Activated effector memory CD4-positive, alpha-beta T cell treated with anti-CD3 and anti-CD28 coated beads, Interleukin-2, amount 50 U/mL, for 16 hours (primary cell): ENCODE data around the gene GSTM2.

Experiments used
- DNase-seq: peaks from one replicate; pipeline ENCODE4 v3.0.0-alpha.2; 2020

Gene GSTM2

GRCh38 chr1:109667452-109668122 lies at the start of gene GSTM2:
TSS of gene GSTM2 (plus strand) at chr1:109668057. CDS start at chr1:109668116, 59 bp downstream.
- peak; percentile 89 for DNase-seq

GRCh38 chr1:109618661-109619575 lies 48.9 kb upstream of the GSTM2 start:
- DNase-seq, result no peak

- DNase-seq, result peak; percentile 90
Observed at GRCh38 chr1:109619576-109620400, 48.1 kb upstream of the GSTM2 start, which contains the start of the genes AMPD2 and GNAT2. TSS of gene AMPD2 (plus strand) at chr1:109619837. CDS start at chr1:109621176, 1,339 bp downstream. TSS of gene GNAT2 (minus strand) at chr1:109619616. CDS start at chr1:109612870, 6,746 bp downstream.

GRCh38 chr1:109620401-109620791 lies 47.5 kb upstream of the GSTM2 start:
- DNase-seq, result no peak

- DNase-seq, result peak; percentile 99
Observed at GRCh38 chr1:109620841-109621286, 47.0 kb upstream of the GSTM2 start.

- no peak for DNase-seq
Observed at GRCh38 chr1:109621379-109622136, 46.3 kb upstream of the GSTM2 start.

- DNase-seq, result no peak
Observed at GRCh38 chr1:109622137-109622892, 45.5 kb upstream of the GSTM2 start.

GRCh38 chr1:109622895-109623294 lies 45.0 kb upstream of the GSTM2 start:
- DNase-seq, result no peak

- no peak for DNase-seq
Observed at GRCh38 chr1:109623601-109624161, 44.2 kb upstream of the GSTM2 start.

- no peak for DNase-seq
Observed at GRCh38 chr1:109624201-109625010, 43.5 kb upstream of the GSTM2 start.

- no peak for DNase-seq
Observed at GRCh38 chr1:109625176-109625575, 42.7 kb upstream of the GSTM2 start.

- DNase-seq, result no peak
Observed at GRCh38 chr1:109625601-109626560, 42.0 kb upstream of the GSTM2 start.

GRCh38 chr1:109626682-109627408 lies 41.0 kb upstream of the GSTM2 start:
- no peak for DNase-seq

- DNase-seq, result no peak
Observed at GRCh38 chr1:109627692-109628399, 40.0 kb upstream of the GSTM2 start.

- no peak for DNase-seq
Observed at GRCh38 chr1:109628540-109629321, 39.1 kb upstream of the GSTM2 start.

GRCh38 chr1:109629372-109630030 lies 38.4 kb upstream of the GSTM2 start:
- DNase-seq, result no peak
